Panc1 (cell line): ENCODE results near the gene LIMCH1. TPM values are rescaled to one million over a fixed set of nuclear protein-coding genes. Genes with fewer than 3 reads are reported as not detected.

Experiments
- ATAC-seq: fragments of 200-7000 bp; cut with Tn5 transposase; 2 replicates; pipeline ENCODE4 v1.9.1; 2020; ENCODE audit warnings: mild to moderate bottlenecking, moderate library complexity
- BruUV-seq: library from RNA; stranded (reverse); fragments of 400-500 nt; replicated peaks from 2 replicates; lab custom pipeline; 2021; lab: Mats Ljungman, UMichigan
- CTCF ChIA-PET: fragments of 300-600 bp; sonication (Branson Sonifier 250); formaldehyde crosslinking; loops from one replicate; lab custom pipeline; 2022; ENCODE audit warnings: antibody characterized with exemption; lab: Charles Lee
- POLR2A ChIA-PET: fragments of 300-600 bp; sonication (Branson Sonifier 250); formaldehyde crosslinking; loops from one replicate; lab custom pipeline; 2022; ENCODE audit warnings: antibody characterized with exemption; lab: Charles Lee
- DNase-seq: peaks from one replicate; pipeline ENCODE4 v3.0.0-alpha.2; 2010; ENCODE audit warnings: low read depth, low spot score
- H3K27ac ChIP-seq: 2 replicates; pipeline ENCODE4 v1.5.1; 2011; ENCODE audit warnings: mild to moderate bottlenecking, low read length, inconsistent platforms
- H3K27me3 ChIP-seq: fragments of 200-500 bp; sonication (Bioruptor generic); 2 replicates; pipeline ENCODE4 v1.6.0; 2014; ENCODE audit warnings: low read length, inconsistent platforms; ENCODE audit not compliant: control insufficient read depth, insufficient read depth
- H3K36me3 ChIP-seq: fragments of 200-500 bp; sonication (Bioruptor generic); 2 replicates; pipeline ENCODE4 v1.5.1; 2014; ENCODE audit warnings: inconsistent platforms, mild to moderate bottlenecking, low read length, moderate library complexity; ENCODE audit not compliant: control insufficient read depth, insufficient read depth
- H3K4me1 ChIP-seq: 2 replicates; pipeline ENCODE4 v1.5.1; 2011; ENCODE audit warnings: inconsistent platforms, mild to moderate bottlenecking, low read length, moderate library complexity; ENCODE audit not compliant: control insufficient read depth, insufficient read depth
- H3K4me3 ChIP-seq, 2 experiments: 2 replicates each; pipeline ENCODE4 v1.5.1; 2011 to 2012; ENCODE audit warnings: low read depth in 2 of 2, low read length in 2 of 2, mild to moderate bottlenecking in 2 of 2, inconsistent platforms in 1 of 2, moderate library complexity in 1 of 2
- H3K9me3 ChIP-seq: fragments of 200-500 bp; sonication (Bioruptor generic); 2 replicates; pipeline ENCODE4 v1.5.1; 2014; ENCODE audit warnings: low read depth, mild to moderate bottlenecking, inconsistent platforms, low read length, moderate library complexity; ENCODE audit not compliant: control insufficient read depth, insufficient read depth
- POLR2AphosphoS5 ChIP-seq: IDR thresholded peaks from 2 replicates; pipeline ENCODE4 v1.6.1; 2012; ENCODE audit warnings: mild to moderate bottlenecking, low read depth, low read length, moderate library complexity
- SIN3A ChIP-seq: IDR thresholded peaks from 2 replicates; pipeline ENCODE4 v1.6.1; 2012; ENCODE audit warnings: low read depth, mild to moderate bottlenecking, low read length, moderate library complexity, borderline replicate concordance; ENCODE audit not compliant: insufficient read depth
- TCF7L2 ChIP-seq: IDR thresholded peaks from 2 replicates; pipeline ENCODE4 v1.6.1; 2011; ENCODE audit warnings: mild to moderate bottlenecking, low read depth, low read length, inconsistent platforms
- in situ Hi-C: cut with HindIII; loops from 2 replicates; pipeline ENCODE4 v1.10.0; 2016; ENCODE audit warnings: low sequenced_read_pairs, low pct_unique_long_range_greater_than_20kb
- intact Hi-C: fragments of 100-400 bp; cut with micrococcal nuclease; formaldehyde crosslinking; loops from one replicate; pipeline ENCODE4 v1.10.0; 2022; ENCODE audit not compliant: unreplicated experiment
- total RNA-seq: library from RNA; stranded (reverse); gene quantifications from one replicate; pipeline ENCODE4 v1.2.1, GENCODE V29; 2021; ENCODE audit not compliant: unreplicated experiment
- TF ChIP-seq, protein P1 (sequence below), 2 experiments: IDR thresholded peaks; 2 replicates each; pipeline ENCODE4 v1.6.1; 2011 to 2012; ENCODE audit warnings: low read depth in 2 of 2, control low read depth in 1 of 2, low read length in 1 of 2, mild to moderate bottlenecking in 1 of 2, moderate library complexity in 1 of 2; ENCODE audit not compliant: insufficient read depth in 1 of 2
- TF ChIP-seq, protein P2 (sequence below): fragments of 450-650 bp; IDR thresholded peaks from 2 replicates; pipeline ENCODE4 v1.5.1; 2017; ENCODE audit warnings: mild to moderate bottlenecking

Gene LIMCH1
- total RNA-seq, 1 experiment from 2014 or later, result 3.3 TPM

DNA sequence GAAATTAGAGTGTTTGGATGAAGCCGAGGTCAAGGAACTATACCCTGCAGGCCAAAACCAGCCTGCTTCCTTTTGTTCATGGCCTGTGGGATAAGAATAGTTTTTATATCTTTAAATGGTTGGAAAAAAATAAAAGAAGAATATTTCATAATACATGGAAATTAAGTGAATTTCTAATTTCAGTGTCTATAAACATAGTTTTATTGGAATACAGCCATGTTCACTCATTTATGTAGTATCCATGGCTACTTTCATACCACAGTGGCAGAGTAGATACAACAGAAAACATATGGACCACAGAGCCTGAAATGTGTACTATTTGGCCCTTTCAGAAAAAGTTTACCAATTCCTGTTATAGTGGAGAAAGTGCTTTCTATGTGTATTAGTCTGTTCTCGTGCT is 13.6 kb downstream of the LIMCH1 start:
- TF ChIP-seq POLR2AphosphoS5 (no peak), TCF7L2 (no peak), SIN3A (no peak)
- TF ChIP-seq, protein P1, sequence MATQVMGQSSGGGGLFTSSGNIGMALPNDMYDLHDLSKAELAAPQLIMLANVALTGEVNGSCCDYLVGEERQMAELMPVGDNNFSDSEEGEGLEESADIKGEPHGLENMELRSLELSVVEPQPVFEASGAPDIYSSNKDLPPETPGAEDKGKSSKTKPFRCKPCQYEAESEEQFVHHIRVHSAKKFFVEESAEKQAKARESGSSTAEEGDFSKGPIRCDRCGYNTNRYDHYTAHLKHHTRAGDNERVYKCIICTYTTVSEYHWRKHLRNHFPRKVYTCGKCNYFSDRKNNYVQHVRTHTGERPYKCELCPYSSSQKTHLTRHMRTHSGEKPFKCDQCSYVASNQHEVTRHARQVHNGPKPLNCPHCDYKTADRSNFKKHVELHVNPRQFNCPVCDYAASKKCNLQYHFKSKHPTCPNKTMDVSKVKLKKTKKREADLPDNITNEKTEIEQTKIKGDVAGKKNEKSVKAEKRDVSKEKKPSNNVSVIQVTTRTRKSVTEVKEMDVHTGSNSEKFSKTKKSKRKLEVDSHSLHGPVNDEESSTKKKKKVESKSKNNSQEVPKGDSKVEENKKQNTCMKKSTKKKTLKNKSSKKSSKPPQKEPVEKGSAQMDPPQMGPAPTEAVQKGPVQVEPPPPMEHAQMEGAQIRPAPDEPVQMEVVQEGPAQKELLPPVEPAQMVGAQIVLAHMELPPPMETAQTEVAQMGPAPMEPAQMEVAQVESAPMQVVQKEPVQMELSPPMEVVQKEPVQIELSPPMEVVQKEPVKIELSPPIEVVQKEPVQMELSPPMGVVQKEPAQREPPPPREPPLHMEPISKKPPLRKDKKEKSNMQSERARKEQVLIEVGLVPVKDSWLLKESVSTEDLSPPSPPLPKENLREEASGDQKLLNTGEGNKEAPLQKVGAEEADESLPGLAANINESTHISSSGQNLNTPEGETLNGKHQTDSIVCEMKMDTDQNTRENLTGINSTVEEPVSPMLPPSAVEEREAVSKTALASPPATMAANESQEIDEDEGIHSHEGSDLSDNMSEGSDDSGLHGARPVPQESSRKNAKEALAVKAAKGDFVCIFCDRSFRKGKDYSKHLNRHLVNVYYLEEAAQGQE (IDR thresholded peaks at IDR 0.05; ENCODE audit: insufficient read depth in 1 of 2, low read depth in 2 of 2, low read length in 1 of 2), result no peak
- TF ChIP-seq, protein P2, sequence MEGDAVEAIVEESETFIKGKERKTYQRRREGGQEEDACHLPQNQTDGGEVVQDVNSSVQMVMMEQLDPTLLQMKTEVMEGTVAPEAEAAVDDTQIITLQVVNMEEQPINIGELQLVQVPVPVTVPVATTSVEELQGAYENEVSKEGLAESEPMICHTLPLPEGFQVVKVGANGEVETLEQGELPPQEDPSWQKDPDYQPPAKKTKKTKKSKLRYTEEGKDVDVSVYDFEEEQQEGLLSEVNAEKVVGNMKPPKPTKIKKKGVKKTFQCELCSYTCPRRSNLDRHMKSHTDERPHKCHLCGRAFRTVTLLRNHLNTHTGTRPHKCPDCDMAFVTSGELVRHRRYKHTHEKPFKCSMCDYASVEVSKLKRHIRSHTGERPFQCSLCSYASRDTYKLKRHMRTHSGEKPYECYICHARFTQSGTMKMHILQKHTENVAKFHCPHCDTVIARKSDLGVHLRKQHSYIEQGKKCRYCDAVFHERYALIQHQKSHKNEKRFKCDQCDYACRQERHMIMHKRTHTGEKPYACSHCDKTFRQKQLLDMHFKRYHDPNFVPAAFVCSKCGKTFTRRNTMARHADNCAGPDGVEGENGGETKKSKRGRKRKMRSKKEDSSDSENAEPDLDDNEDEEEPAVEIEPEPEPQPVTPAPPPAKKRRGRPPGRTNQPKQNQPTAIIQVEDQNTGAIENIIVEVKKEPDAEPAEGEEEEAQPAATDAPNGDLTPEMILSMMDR, result no peak

DNA sequence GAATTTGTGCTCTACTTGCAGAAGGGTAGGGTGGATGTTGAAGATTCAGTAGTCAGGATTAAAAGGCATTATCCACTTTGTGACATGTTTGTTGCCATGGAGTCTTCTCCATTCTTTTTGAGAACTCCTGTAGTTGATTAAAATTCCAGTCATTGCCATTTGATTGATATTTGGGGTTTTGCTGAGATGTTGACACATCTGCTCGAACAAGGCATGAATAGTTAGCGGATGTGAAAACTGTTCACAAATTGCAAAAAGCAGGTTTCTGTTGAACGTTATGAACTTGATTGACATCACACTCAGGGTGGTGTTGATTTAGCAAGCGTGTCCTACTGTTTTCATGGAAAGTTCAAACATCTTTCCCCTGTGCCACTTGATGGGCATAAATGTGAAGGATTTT is 16.9 kb downstream of the LIMCH1 start:
- peaks cover 4% of the 10 kb centered on the region for H3K27me3 ChIP-seq
- no peak overlapping the region for H3K4me3 ChIP-seq
- in situ Hi-C loops, result no loop called here
- intact Hi-C loops, result no loop called here
- H3K4me1 ChIP-seq, result no peaks in the 10 kb centered on the region
- POLR2A ChIA-PET, result no interaction called here
- no peaks in the 10 kb centered on the region for H3K9me3 ChIP-seq
- TF ChIP-seq, protein P2, result no peak
- TF ChIP-seq, protein P1 (IDR thresholded peaks at IDR 0.05; ENCODE audit: insufficient read depth in 1 of 2, low read depth in 2 of 2, low read length in 1 of 2), result no peak
- TF ChIP-seq TCF7L2 (no peak), POLR2AphosphoS5 (no peak), SIN3A (no peak)
- DNase-seq (no peak), ATAC-seq (no peak)
- H3K27ac ChIP-seq, result no peak overlapping the region
- no peaks in the 10 kb centered on the region for H3K36me3 ChIP-seq
- no TSS peak for BruUV-seq
- CTCF ChIA-PET, result no interaction called here

More for the DNA sequence above, 13.6 kb downstream of the LIMCH1 start:
- ChIA-PET POLR2A (no interaction called here), CTCF (no interaction called here)
- DNase-seq (no peak), ATAC-seq (no peak)
- no peaks in the 10 kb centered on the region for H3K9me3 ChIP-seq
- intact Hi-C loops (no loop called here), in situ Hi-C loops (no loop called here)
- BruUV-seq, result no TSS peak
- H3K27me3 ChIP-seq, result no peaks in the 10 kb centered on the region
- H3K27ac ChIP-seq, result no peak overlapping the region
- H3K4me1 ChIP-seq, result no peaks in the 10 kb centered on the region
- no peak overlapping the region for H3K4me3 ChIP-seq
- no peaks in the 10 kb centered on the region for H3K36me3 ChIP-seq
